GM23248 (cell line): ENCODE data around the gene GNG3.

Experiments used
- EZH2 ChIP-seq: fragments of 200-600 bp; sonication (generic); IDR thresholded peaks from 2 replicates; pipeline ENCODE4 v1.6.1; 2018; ENCODE audit warnings: antibody characterized with exemption, mild to moderate bottlenecking; ENCODE audit not compliant: insufficient read depth, poor library complexity, severe bottlenecking
- EZH2phosphoT487 ChIP-seq: fragments of 200-600 bp; sonication (generic); IDR thresholded peaks from 2 replicates; pipeline ENCODE4 v1.6.1; 2018; ENCODE audit warnings: antibody characterized with exemption, moderate library complexity, mild to moderate bottlenecking, low read depth; ENCODE audit not compliant: insufficient read depth

- TF ChIP-seq EZH2 (no peak), EZH2phosphoT487 (no peak)
Observed at GRCh38 chr11:62687508-62688396, 19.7 kb upstream of the GNG3 start.
